CD8-positive, alpha-beta memory T cell (primary cell): ENCODE measurements around the gene RYR2. TPM values are rescaled to one million over a fixed set of nuclear protein-coding genes. Genes with fewer than 3 reads are reported as not detected.

ENCODE experiments used
- CTCF ChIA-PET: fragments of 350-600 bp; sonication (Branson Sonifier 250); formaldehyde crosslinking; loops from one replicate; lab custom pipeline; 2021; ENCODE audit warnings: antibody characterized with exemption; lab: Charles Lee
- POLR2A ChIA-PET: fragments of 350-600 bp; sonication (Branson Sonifier 250); formaldehyde crosslinking; loops from one replicate; lab custom pipeline; 2021; ENCODE audit warnings: antibody characterized with exemption; lab: Charles Lee
- DNase-seq, 5 donors: peaks; one replicate each; pipeline versions ENCODE4 v3.0.0 to v3.0.0-alpha.2; 2020 to 2022; ENCODE audit warnings: mixed read lengths in 1 of 5
- H3K27ac ChIP-seq: one replicate; pipeline ENCODE4 v1.7.0; 2013; ENCODE audit warnings: low read depth, mild to moderate bottlenecking, low read length, moderate library complexity
- H3K27me3 ChIP-seq: 2 replicates; pipeline ENCODE4 v1.7.0; 2013; ENCODE audit warnings: low read length, mild to moderate bottlenecking; ENCODE audit not compliant: insufficient read depth, poor library complexity, severe bottlenecking
- H3K36me3 ChIP-seq: 2 replicates; pipeline ENCODE4 v1.7.0; 2013; ENCODE audit warnings: mild to moderate bottlenecking, low read length, moderate library complexity; ENCODE audit not compliant: insufficient read depth
- H3K4me1 ChIP-seq: 2 replicates; pipeline ENCODE4 v1.7.0; 2013; ENCODE audit warnings: mild to moderate bottlenecking, low read length, moderate library complexity; ENCODE audit not compliant: insufficient read depth
- H3K4me3 ChIP-seq: 2 replicates; pipeline ENCODE4 v1.7.0; 2013; ENCODE audit warnings: mild to moderate bottlenecking, low read length
- H3K9me3 ChIP-seq: 2 replicates; pipeline ENCODE4 v1.7.0; 2013; ENCODE audit warnings: mild to moderate bottlenecking, low read length
- H3K27ac Mint-ChIP-seq, 8 donors: one replicate each; pipeline ENCODE4 v1.8.0; 2020 to 2021; ENCODE audit warnings: mixed read lengths in 8 of 8, mild to moderate bottlenecking in 6 of 8, inconsistent platforms in 3 of 8, moderate library complexity in 3 of 8
- H3K27me3 Mint-ChIP-seq, 2 donors: one replicate each; pipeline ENCODE4 v1.8.0; 2020 to 2021; ENCODE audit warnings: mixed read lengths in 2 of 2, mild to moderate bottlenecking in 1 of 2, moderate library complexity in 1 of 2
- H3K36me3 Mint-ChIP-seq, 3 donors: one replicate each; pipeline ENCODE4 v1.8.0; 2020 to 2021; ENCODE audit warnings: mixed read lengths in 3 of 3, inconsistent platforms in 1 of 3, mild to moderate bottlenecking in 1 of 3
- H3K4me1 Mint-ChIP-seq, 3 donors: one replicate each; pipeline ENCODE4 v1.8.0; 2020 to 2021; ENCODE audit warnings: mixed read lengths in 3 of 3, inconsistent platforms in 1 of 3, mild to moderate bottlenecking in 1 of 3
- H3K4me3 Mint-ChIP-seq, 7 donors: one replicate each; pipeline ENCODE4 v1.8.0; 2020 to 2021; ENCODE audit warnings: mixed read lengths in 7 of 7, mild to moderate bottlenecking in 6 of 7, moderate library complexity in 4 of 7, inconsistent platforms in 2 of 7
- H3K9me3 Mint-ChIP-seq, 5 donors: one replicate each; pipeline ENCODE4 v1.8.0; 2020 to 2022; ENCODE audit warnings: mixed read lengths in 5 of 5, mild to moderate bottlenecking in 3 of 5, moderate library complexity in 2 of 5, inconsistent platforms in 1 of 5
- polyA plus RNA-seq: library from polyadenylated mRNA; unstranded; fragments of 300-500 nt; fragmentation: Illumina TruSeq; gene quantifications from one replicate; pipeline ENCODE4 v1.2.3, GENCODE V29; 2021
- total RNA-seq, 2 experiments: library from RNA; stranded (reverse); gene quantifications; one replicate each; pipeline ENCODE4 v1.2.3, GENCODE V29; 2021

Gene RYR2
- total and polyA plus RNA-seq, 3 experiments from 2014 or later = 0.06 to 0.13 (median 0.11) TPM

GRCh38 chr1:237709355-237709754 is 667.4 kb downstream of the RYR2 start:
- no peak for DNase-seq
- H3K4me3 ChIP-seq = no peak overlapping the region
- H3K36me3 ChIP-seq = no peaks in the 10 kb centered on the region
- no peaks in the 10 kb centered on the region for H3K27me3 ChIP-seq
- Mint-ChIP-seq H3K4me3 (no peak overlapping the region), H3K27ac (no peak overlapping the region), H3K27me3 (no peaks in the 10 kb centered on the region), H3K9me3 (peaks cover 0 to 10% (median 3%) of the 10 kb centered on the region in 5 donors), H3K4me1 (no peaks in the 10 kb centered on the region), H3K36me3 (no peaks in the 10 kb centered on the region)
- ChIA-PET CTCF (no interaction called here), POLR2A (interaction anchor here (0.6 kb wide), 1 partner anchor 72 kb away, joined by 3 read pairs; no protein-coding TSS in a partner anchor)
- no peaks in the 10 kb centered on the region for H3K4me1 ChIP-seq
- no peaks in the 10 kb centered on the region for H3K9me3 ChIP-seq
- no peak overlapping the region for H3K27ac ChIP-seq

- Mint-ChIP-seq H3K27me3 (no peaks in the 10 kb centered on the region), H3K36me3 (no peaks in the 10 kb centered on the region), H3K9me3 (peaks cover 0 to 4% (median 3%) of the 10 kb centered on the region in 5 donors), H3K4me1 (no peaks in the 10 kb centered on the region), H3K27ac (no peak overlapping the region), H3K4me3 (no peak overlapping the region)
- POLR2A ChIA-PET = no interaction called here
- no peaks in the 10 kb centered on the region for H3K36me3 ChIP-seq
- CTCF ChIA-PET = no interaction called here
- H3K27me3 ChIP-seq = no peaks in the 10 kb centered on the region
- no peaks in the 10 kb centered on the region for H3K4me1 ChIP-seq
- DNase-seq = no peak
- no peak overlapping the region for H3K4me3 ChIP-seq
- no peak overlapping the region for H3K27ac ChIP-seq
- H3K9me3 ChIP-seq = no peaks in the 10 kb centered on the region
Measured at GRCh38 chr1:237711281-237711680, 669.3 kb downstream of the RYR2 start.

- POLR2A ChIA-PET = no interaction called here
- Histone ChIP-seq H3K27ac (no peak overlapping the region), H3K9me3 (no peaks in the 10 kb centered on the region), H3K4me3 (no peak overlapping the region), H3K4me1 (no peaks in the 10 kb centered on the region), H3K27me3 (no peaks in the 10 kb centered on the region), H3K36me3 (no peaks in the 10 kb centered on the region)
- Mint-ChIP-seq H3K27ac (no peak overlapping the region), H3K27me3 (no peaks in the 10 kb centered on the region), H3K36me3 (no peaks in the 10 kb centered on the region), H3K4me3 (no peak overlapping the region), H3K9me3 (peaks cover 0 to 3% (median 2%) of the 10 kb centered on the region in 5 donors), H3K4me1 (no peaks in the 10 kb centered on the region)
- no peak for DNase-seq
- CTCF ChIA-PET = no interaction called here
Measured at GRCh38 chr1:237712082-237712481, 670.1 kb downstream of the RYR2 start.

DNA sequence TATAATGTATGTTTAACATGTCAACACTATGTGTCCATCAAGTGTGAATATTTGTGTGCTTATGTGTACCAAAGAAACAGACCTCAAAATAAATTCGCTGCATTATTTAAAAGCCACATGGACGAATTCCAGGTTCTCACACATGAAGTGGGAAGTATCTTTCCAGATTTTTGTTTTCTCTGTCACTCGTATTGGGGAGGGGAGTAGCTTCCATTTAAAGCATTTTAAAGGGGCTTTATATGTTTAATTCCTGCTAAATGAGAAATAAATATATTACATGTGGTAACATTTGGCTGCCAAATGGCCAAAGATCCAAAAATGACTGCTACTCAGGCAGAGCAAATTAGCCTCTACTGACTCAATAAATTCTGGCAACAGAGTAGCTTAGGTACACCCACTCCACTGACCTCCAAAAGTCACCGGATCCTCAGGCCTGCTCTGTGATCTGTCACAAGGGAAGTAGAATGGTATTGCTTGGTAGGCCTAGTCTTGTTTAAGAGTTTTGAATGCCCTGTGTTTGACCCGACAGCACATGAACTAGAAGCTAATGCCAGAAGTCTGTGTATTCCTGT is 670.7 kb downstream of the RYR2 start:
- H3K27ac Mint-ChIP-seq = no peak overlapping the region
- H3K9me3 Mint-ChIP-seq = peaks cover 0 to 3% (median 1%) of the 10 kb centered on the region in 5 donors
- no peaks in the 10 kb centered on the region for H3K36me3 Mint-ChIP-seq
- ChIA-PET POLR2A (no interaction called here), CTCF (no interaction called here)
- no peak for DNase-seq
- no peak overlapping the region for H3K4me3 ChIP-seq
- H3K4me1 Mint-ChIP-seq = no peaks in the 10 kb centered on the region
- H3K4me3 Mint-ChIP-seq = no peak overlapping the region
- H3K27ac ChIP-seq = no peak overlapping the region
- H3K27me3 ChIP-seq = no peaks in the 10 kb centered on the region
- no peaks in the 10 kb centered on the region for H3K9me3 ChIP-seq
- no peaks in the 10 kb centered on the region for H3K27me3 Mint-ChIP-seq
- H3K4me1 ChIP-seq = no peaks in the 10 kb centered on the region
- no peaks in the 10 kb centered on the region for H3K36me3 ChIP-seq

DNA sequence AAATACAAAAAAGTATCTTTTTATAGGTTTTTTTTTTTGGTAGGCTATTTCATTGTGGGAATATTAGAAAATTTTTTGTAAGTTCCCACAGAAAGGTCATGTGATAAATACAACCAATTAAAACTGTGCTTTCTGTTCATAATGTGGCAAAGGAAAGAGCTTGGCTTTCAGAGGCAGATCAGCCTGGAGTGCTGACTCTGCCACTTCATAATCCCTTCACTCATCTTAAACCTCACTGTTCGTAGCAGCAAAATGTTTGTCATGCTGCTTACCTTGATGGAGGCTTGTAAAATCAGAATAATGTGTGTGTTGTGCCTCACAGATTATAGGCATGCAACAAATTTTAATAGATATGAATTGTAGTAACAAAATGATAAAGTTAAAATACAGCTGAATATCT is 671.9 kb downstream of the RYR2 start:
- H3K4me3 Mint-ChIP-seq = no peak overlapping the region
- Histone ChIP-seq H3K9me3 (no peaks in the 10 kb centered on the region), H3K27ac (no peak overlapping the region), H3K4me1 (no peaks in the 10 kb centered on the region), H3K36me3 (no peaks in the 10 kb centered on the region), H3K4me3 (no peak overlapping the region), H3K27me3 (no peaks in the 10 kb centered on the region)
- ChIA-PET CTCF (no interaction called here), POLR2A (no interaction called here)
- no peak overlapping the region for H3K27ac Mint-ChIP-seq
- no peaks in the 10 kb centered on the region for H3K27me3 Mint-ChIP-seq
- H3K9me3 Mint-ChIP-seq = peaks cover 0 to 2% (median 0%) of the 10 kb centered on the region in 5 donors
- DNase-seq = no peak
- H3K4me1 Mint-ChIP-seq = no peaks in the 10 kb centered on the region
- no peaks in the 10 kb centered on the region for H3K36me3 Mint-ChIP-seq

GRCh38 chr1:237717106-237717505 is 675.1 kb downstream of the RYR2 start:
- Histone ChIP-seq H3K4me1 (no peaks in the 10 kb centered on the region), H3K36me3 (no peaks in the 10 kb centered on the region), H3K4me3 (no peak overlapping the region), H3K9me3 (no peaks in the 10 kb centered on the region), H3K27me3 (no peaks in the 10 kb centered on the region), H3K27ac (no peak overlapping the region)
- Mint-ChIP-seq H3K9me3 (peaks cover 0 to 2% (median 0%) of the 10 kb centered on the region in 5 donors), H3K4me1 (no peaks in the 10 kb centered on the region), H3K27me3 (no peaks in the 10 kb centered on the region), H3K36me3 (no peaks in the 10 kb centered on the region), H3K27ac (no peak overlapping the region), H3K4me3 (no peak overlapping the region)
- DNase-seq = no peak
- CTCF ChIA-PET = no interaction called here
- POLR2A ChIA-PET = no interaction called here

DNA sequence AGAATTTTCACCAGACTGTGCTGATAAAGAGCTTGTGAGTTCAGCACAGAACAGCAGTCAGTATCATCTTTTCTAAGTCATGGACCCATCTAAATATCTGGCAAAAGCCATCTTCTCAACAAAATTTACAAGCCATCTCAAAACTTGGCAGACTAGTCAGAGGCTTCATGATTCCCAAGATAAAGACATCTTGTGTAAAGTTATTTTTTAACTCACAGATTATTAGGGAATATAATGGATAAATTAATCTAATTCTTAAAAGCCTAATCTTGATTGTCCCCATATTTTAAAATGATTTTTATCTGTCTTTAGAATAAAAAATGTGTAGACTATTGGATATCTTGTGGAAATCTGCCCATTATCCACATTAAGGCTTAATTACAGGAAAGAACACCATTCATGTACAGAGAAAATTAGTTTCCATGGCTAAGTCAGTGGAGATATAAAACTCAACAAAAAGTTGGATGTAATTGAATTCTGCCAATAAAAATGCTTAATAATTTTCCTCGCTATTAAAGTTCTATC is 688.9 kb downstream of the RYR2 start:
- Histone ChIP-seq H3K9me3 (no peaks in the 10 kb centered on the region), H3K4me1 (no peaks in the 10 kb centered on the region), H3K4me3 (no peak overlapping the region), H3K27me3 (no peaks in the 10 kb centered on the region), H3K27ac (no peak overlapping the region), H3K36me3 (no peaks in the 10 kb centered on the region)
- peaks cover 0 to 3% (median 0%) of the 10 kb centered on the region in 3 donors for H3K36me3 Mint-ChIP-seq
- ChIA-PET CTCF (no interaction called here), POLR2A (no interaction called here)
- H3K27me3 Mint-ChIP-seq = no peaks in the 10 kb centered on the region
- H3K4me1 Mint-ChIP-seq = no peaks in the 10 kb centered on the region
- peaks cover 0 to 9% (median 4%) of the 10 kb centered on the region in 5 donors for H3K9me3 Mint-ChIP-seq
- DNase-seq = no peak
- H3K4me3 Mint-ChIP-seq = no peak overlapping the region
- H3K27ac Mint-ChIP-seq = no peak overlapping the region

- Mint-ChIP-seq H3K27me3 (no peaks in the 10 kb centered on the region), H3K4me1 (peaks cover 3 to 12% (median 5%) of the 10 kb centered on the region in 3 donors), H3K4me3 (no peak overlapping the region), H3K27ac (no peak overlapping the region), H3K36me3 (peaks cover 0 to 3% (median 0%) of the 10 kb centered on the region in 3 donors), H3K9me3 (peaks cover 0 to 5% (median 2%) of the 10 kb centered on the region in 5 donors)
- no peak for DNase-seq
- Histone ChIP-seq H3K9me3 (no peaks in the 10 kb centered on the region), H3K36me3 (no peaks in the 10 kb centered on the region), H3K27me3 (no peaks in the 10 kb centered on the region), H3K4me1 (no peaks in the 10 kb centered on the region), H3K4me3 (no peak overlapping the region), H3K27ac (no peak overlapping the region)
- POLR2A ChIA-PET = no interaction called here
- CTCF ChIA-PET = no interaction called here
Measured at GRCh38 chr1:237732657-237733056, 690.7 kb downstream of the RYR2 start.
